ENCODE results near the gene TEDC2. TPM values are rescaled to one million over a fixed set of nuclear protein-coding genes. Genes with fewer than 3 reads are reported as not detected.

The TEDC2 gene
- total RNA-seq, 1 donor from 2014 or later = 0.60 TPM

DNA sequence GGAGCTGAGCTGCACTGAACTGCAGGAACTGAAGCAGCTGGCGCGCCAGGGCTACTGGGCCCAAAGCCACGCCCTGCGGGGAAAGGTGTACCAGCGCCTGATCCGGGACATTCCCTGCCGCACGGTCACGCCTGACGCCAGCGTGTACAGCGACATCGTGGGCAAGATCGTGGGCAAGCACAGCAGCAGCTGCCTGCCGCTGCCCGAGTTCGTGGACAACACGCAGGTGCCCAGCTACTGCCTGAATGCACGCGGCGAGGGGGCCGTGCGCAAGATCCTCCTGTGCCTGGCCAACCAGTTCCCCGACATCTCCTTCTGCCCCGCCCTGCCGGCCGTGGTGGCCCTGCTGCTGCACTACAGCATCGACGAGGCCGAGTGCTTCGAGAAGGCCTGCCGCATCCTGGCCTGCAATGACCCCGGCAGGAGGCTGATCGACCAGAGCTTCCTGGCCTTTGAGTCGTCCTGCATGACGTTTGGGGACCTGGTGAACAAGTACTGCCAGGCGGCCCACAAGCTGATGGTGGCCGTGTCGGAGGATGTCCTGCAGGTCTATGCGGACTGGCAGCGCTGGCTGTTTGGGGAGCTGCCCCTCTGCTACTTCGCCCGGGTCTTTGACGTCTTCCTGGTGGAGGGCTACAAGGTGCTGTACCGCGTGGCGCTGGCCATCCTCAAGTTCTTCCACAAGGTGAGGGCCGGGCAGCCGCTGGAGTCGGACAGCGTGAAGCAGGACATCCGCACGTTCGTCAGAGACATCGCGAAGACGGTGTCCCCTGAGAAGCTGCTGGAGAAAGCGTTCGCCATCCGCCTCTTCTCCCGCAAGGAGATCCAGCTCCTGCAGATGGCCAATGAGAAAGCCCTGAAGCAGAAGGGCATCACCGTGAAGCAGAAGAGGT is 36.6 kb downstream of the TEDC2 start:
- no peak for DNase-seq (ENCODE audit: low spot score)

DNA sequence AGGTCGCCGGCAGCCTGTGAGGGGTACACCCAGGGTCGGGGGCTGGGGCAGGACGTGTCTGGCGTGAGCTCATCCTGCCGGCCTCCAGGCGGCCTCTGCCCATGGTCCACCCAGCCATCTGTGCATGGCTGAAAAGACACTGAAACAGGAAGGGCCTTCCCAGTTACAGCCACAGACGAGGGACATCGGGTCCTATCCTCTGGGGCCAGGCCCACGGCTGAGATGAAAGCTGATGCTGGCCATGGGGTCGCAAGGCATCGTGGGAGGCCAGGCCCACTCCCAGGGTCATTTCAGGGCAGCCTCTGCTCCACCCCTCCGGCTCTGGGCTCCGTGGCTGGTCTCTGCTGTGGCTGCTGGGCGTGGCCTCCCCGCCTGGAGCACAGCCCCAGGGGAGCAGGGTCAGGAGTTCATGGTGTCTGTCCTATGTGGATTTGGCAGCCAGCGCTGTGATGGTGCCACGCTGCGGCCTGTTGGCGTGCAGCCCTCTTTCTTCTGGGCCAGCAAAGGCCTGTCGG is 37.3 kb downstream of the TEDC2 start:
- DNase-seq (ENCODE audit: low spot score) = no peak

DNA sequence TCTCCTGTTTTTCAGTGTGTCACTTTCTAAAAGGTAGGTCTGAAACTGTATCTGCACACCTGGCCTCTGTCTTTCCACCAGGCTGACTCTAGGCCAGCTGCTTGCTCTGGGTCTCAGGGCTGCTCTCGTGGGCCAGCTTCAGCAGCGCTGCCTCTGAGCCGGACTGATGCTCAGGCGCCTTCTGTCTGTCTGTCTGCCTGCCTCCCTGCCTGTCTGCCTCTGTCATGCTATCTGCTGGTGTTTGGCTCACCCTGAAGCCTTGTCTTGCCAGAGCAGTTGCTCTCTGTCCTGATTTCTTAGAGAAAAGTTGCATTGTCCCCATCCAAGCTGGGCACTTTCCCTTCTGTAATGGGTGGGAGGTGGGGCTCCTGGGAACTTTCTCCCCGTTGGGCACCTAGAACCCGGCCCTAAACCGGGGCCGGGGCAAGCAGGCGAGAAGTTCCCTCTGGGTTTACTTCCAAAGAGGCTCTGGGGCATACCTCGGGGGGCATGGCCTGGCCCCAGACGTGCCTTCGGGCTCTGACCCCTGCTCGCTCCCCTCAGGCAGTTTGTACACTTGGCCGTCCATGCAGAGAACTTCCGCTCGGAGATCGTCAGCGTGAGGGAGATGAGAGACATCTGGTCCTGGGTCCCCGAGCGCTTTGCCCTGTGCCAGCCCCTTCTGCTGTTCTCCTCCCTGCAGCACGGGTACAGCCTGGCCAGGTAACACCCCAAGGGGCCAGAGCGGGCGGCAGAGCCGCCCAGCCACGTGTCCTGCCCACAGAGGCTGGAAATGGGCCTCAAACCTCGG is 38.0 kb downstream of the TEDC2 start:
- DNase-seq (ENCODE audit: low spot score) = no peak

DNA sequence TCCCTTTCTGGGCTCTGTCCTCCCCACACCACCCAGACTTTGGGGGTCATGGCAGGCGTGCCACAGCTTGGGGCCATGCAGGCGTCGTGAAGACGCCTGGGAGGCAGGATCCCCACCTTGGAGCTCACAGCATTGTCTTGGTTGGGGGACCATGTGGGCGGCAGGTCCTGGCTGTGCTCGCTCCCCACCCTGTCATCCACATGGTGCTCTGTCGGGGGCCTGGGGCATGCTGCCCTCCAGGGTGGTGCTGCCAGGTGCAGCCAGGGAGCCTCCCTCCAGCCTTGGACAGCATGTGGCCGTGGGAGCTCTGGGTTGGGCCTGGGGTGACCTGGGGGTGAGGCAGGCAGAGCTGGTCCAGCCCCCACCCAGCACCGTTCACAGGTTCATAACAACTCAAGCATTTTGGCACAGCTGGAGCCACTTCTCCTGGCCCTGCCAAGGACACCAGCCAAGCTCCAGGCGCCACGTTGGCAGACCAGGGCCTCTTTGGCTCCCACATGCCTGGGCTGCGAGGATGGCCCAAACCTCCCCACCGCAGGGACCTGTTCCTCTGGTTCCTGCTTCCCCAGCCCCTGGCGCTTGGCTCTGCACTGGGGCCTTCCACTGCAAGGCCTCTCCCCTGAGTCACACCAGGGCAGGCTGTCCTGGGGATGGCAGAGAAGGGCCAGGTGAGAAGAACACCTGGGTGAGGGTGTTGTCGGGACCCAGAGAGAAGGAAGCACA is 38.8 kb downstream of the TEDC2 start:
- no peak for DNase-seq (ENCODE audit: low spot score)

DNA sequence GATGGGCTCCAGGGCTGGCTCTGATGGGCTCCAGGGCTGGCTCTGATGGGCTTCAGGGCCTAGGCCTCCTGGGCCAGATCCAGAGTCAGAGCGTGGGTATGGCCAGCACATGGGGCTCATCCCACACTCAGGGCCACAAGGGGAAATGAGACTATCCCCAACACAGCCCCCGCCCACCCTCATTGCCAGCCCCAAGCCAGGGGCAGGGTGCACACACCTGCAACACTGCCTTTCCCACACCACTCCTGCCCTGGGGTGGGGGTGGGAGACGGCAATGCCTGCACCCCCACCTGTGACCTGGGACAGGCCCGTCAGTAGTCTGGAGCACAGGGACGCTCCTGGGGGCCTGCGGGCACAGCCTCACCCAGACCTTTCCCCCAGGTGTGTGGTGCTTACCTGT is 39.5 kb downstream of the TEDC2 start:
- DNase-seq (ENCODE audit: low spot score) = no peak

DNA sequence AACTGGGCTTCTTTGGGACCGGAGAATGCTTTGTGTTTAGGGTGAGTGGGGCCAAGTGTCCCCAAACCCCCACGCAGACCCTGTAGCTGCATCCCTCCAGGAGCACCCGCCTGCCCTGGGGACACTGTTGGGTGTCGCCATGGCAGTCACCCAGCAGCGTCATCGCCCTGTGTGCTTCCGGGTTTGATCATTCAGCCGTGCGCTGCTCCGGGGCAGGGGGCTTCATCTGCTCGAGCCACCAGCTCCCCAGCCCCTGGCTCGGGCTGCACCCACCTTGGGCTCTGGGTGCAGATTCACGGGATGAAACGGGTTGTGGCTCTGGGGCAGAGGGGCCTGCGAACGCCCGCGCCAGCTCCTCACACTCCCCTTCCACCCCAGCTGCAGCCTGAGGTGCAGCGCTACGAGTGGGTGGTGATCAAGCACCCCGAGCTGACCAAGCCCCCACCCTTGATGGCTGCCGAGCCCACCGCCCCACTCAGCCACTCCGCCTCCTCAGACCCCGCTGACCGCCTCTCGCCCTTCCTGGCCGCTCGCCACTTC is 40.1 kb downstream of the TEDC2 start:
- DNase-seq (ENCODE audit: low spot score) = no peak

DNA sequence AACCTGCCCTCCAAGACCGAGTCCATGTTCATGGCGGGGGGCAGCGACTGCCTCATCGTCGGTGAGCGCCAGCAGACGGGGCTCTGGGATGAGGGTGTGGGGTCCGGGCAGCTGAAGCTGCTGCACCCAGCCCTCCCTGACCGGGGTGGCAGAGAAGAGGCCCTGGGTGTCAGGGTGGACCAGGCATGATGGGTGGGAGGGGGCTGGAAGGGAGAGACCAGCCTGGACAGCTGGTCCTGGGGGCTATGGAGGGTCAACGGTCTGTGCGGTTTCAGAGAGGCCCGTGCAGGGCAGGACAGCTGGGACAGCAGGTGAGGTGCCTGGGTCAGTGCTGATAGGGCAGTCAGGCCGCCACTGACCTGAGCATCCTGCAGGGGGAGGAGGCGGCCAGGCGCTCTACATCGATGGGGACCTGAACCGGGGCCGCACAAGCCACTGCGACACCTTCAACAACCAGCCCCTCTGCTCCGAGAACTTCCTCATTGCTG is 40.6 kb downstream of the TEDC2 start:
- no peak for DNase-seq (ENCODE audit: low spot score)

DNA sequence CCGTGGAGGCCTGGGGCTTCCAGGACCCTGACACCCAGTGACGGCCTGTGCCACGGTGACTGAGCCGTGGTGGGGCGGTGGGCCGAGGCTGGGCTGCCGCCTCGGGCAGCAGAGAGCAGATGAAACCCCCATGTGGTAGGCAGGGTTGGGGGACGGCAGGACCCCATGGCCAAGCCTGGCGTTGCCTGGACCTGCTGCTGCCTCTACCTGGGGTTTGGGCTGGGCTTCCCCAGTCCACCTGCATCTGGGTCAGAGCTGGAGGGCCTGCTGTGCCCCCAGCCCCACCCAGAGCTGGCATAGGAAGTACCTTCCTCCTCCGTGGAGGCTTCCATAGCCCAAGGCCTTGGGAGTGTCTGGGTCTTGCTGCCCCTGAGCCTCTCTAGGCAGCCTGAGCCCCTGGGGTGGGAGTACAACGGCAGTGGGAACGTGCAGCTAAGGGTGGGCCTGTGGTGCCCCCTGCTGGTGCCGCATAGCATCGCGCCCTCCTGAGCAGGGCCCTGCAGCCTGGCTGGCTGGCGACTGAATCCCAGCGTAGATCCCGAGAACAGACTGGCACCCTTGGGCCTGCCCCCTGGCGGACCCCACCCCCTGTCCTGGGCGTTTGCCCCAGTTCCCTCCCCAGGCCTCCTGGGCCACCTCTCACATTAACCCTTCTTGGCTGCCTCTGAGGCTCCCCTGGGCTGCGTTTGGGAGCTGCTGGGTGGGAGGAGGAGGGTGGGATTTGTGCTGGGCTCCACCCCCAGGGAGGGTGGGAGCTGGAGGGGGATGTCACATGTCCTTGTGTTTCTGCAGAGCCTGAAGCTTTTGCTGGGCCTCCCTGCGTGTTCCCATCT is 41.2 kb downstream of the TEDC2 start:
- DNase-seq (ENCODE audit: low spot score) = peak; percentile 84

DNA sequence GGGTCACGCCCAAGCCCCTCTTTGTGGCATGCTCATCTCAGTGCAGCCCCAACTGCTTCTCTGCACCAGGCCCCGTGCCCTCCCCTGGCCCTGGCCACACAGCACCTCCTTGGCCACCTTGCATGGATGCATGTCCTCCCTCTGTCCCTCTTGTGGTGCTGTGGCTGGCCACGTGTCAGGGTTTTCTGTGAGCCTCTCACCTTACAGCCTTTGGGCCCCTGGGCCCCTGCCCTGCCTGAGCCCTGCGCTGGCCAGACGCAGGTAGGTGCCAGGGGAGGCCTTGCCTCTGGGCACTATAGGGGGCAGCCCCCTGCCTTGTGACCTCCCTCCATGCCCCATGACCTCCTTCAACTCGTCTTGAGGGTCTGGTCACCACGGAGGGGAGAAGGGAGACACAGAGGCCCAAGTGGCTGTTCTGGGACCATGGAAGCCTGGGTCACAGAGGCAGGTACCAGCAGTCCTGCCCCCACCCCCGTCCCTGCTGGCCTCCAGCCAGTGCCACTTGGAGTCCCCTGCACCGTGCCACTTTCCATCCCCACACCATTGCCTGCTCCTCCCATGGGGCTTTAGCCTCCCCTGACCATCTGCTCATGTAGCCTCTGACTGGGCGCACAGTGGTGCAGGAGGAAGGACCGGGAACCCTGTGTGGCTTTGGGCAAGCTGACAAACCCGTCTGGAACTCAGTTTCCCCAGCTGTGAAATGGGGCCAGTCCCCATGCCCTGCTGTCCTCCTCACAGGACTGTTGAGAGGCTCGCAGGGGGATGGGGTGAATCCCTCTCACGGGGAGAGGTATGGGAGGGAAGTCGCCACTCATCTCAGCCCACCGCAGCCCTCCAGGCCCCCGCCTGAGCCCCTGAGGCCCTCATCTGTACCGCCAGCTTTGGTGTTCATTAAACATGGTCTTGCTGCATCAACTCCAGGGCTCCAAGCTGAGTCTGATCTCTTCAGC is 42.3 kb downstream of the TEDC2 start:
- DNase-seq (ENCODE audit: low spot score) = no peak

DNA sequence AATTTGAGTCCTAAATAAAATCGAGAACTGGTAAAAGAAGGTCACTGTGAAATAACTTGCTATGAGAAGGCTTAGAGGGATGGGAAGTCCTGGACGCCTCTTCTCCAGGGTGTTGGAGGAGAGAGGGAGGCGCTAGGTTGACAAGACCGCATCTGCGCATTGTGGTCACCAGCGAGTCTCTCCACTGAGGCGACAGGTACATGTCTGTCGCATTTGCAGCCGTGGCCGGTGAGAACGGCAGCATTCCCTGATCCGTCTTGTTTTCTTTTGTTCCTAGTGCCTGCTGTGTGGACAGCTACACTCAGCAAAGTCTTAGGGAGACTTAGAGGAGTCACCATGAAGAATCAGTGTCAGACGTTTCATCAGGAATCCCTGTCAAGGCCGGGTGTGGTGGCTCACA is 45.8 kb downstream of the TEDC2 start:
- no peak for DNase-seq (ENCODE audit: low spot score)

DNA sequence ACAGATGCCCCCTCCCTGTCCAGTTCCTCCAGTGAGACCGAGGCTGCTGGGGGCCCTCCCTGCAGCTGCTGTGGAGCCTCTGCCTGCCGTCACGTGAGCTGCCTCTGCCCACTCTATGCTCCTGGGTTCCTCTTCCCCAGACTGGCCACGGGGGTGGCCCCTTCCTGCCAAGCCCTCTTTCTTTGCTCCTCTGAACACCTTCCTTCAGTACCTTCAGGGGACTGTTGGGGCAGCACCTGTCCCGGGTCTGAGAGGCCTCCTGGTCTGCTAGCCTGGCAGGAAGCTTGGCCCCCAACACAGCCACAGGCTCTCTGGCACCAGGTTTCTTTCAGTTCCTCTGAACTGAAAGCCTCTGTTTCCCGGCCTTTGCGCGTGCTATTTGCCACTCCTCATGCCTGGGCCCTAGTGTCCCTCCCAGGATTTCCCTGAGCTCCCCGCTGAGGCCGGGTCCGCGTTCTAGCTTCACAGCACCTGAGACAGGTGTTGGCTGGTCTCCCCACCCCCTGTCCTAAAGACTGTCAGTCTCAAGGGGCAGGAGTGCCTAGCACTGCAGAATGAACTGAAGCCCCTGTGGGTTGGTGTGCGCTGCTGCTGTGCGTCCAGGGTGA is 47.2 kb downstream of the TEDC2 start:
- no peak for DNase-seq (ENCODE audit: low spot score)

DNA sequence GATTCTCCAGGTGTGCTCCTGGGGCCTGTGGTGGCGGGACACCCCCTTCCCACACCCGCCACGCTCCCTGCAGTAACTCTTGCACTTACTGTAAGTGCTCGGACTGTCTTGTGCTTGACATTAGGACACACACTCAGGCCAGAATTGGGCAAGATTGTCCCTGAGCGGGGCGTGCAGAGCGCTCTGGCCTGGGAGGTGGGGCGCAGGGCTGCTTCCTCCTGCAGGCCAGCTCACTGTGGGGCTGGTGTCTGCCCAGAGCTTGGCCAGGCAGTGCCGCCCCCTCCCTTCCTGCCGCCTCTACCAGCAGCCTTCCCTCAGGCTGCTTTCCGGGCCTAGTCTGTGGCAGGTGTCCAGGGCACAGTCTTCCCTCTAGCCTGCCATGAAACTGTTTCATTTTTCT is 47.8 kb downstream of the TEDC2 start:
- DNase-seq (ENCODE audit: low spot score) = no peak

DNA sequence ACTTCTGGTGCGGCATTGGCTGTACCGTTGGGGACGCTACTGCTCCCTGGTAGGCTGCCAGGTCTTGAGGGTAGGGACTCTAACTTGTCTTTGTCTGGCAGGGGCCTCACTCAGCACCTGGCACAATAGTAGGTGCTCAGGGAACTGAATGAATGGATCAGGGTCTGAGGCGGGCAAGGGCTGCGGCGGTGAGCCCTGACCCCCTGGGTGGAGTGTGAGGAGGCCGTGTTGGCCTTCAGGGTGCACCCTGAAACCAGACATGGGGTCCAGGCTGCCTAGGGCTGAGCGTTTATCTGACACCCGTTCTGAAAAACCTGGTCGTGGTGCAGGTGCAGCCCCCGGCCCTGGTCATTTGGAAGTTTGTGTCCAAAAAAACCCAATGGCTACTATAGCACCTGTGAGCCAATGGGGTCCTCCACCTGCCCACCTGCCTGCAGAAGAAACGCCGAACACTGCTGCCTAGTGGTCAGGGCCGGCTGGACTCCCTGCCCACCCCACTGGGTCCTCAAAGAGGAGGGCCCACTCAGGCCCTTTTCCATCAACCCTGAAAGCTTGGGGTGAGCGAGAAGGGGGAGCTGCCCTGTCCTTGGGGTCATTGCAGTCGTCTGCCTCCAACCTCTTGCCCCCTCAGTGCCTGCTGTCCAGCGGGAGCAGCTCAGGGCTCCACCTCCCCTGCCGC is 49.0 kb downstream of the TEDC2 start:
- no peak for DNase-seq (ENCODE audit: low spot score)

DNA sequence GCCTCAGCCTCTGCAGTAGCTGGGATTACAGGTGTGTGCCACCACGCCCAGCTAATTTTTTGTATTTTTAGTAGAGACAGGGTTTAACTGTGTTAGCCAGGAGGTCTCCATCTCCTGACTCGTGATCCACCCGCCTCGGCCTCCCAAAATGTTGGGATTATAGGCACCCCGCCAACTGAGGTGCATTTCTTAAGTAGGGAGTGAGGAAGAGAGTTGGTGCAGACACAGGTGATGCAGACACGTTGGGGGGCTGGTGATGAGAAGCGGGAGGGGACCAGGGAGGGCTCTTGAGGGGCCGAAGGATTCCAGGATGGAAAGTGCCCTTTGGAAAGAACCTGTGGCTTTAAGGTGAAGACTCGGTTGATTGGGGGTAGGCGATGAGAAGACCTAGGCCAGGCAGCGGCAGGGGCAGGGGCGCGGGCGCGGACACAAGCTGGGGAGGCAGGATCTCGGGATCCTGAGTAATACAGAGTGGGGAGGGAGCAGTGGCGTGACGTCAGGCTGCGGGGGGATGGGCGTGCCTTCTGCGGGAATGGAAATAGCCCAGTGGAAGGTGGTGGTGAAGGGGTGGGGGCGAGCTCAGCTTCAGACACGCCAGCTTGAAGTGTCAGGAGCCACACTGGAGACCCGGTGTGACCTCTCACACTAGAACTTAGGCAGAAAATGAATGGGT is 51.4 kb downstream of the TEDC2 start:
- no peak for DNase-seq (ENCODE audit: low spot score)

DNA sequence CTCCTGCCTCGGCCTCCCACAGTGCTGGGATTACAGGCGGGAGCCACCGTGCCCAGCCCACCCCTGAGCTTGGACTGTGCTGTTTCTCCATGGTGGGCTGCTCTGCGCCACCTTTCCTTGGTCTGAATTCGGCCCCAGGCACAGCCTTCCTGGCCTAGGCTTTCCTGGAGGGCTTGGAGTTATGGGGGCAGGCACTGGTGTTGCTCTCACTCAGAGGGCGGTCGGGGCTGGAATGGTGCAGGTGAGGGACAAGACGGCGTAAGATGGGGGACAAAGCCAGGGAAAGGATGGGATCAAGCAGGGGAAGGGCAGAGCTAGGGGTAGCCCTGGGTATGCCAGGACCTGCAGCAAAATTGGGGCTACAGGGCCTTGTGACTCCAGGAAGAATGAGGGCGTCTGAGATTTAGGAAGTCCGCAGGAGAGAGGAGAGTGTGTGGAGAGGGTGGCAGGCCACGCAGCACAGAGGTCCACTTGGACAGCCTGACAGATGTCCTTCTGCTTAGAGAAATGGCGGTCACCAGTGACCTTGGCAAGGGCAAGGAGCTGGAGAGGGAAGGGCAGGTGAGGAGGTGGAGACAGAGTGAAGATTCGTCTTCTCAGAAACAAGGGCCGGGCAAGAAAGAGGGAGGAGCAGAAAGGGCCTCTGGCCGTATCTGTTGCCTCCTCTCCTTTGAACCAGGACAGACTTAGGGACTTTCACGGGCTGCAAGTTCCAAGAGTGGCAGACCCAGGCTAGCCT is 52.3 kb downstream of the TEDC2 start:
- DNase-seq (ENCODE audit: low spot score) = no peak

DNA sequence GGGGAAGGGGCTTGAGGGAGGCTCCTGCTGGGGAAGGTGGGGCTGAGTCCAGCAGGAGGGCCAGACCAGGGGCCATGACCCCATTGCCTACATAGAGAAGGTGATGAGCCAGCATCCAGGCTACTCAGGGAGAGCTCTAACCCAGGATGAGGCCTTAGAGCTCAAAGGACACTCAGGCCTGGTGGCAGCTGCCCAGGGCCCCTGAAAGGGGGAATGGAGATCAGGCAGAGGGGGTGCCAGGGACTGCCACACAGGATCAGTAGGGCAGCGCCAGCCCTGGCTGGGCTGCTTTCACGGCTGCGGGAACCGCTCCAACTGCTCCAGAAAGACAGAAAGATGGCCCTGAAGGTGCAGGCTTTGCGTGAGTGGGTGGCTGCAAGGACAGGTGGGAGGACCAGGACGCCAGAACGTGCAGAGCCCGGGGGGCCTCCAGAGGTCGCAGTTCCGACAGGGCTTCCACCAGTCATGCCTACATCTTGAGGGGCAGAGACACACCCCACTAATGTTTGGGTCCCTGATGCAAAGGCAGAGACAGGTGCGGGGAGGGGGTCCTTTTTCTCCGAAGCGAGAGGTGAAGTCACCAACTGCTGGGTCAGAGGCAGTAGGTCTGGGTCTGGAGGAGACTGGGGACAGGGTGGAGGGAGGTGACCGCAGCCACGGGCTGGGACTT is 53.0 kb downstream of the TEDC2 start:
- no peak for DNase-seq (ENCODE audit: low spot score)

Data from mucosa of gallbladder (tissue), 1 donor.